HepG2 (cell line): ENCODE results near the gene EDNRB.

Source experiments
- BRCA1 ChIP-seq: sonication (generic); formaldehyde crosslinking; IDR thresholded peaks from 2 replicates; pipeline ENCODE4 v1.4.0; 2020; ENCODE audit warnings: missing genetic modification reagents
- EP300 ChIP-seq, 3 experiments: sonication (generic) in 1 of 3; formaldehyde crosslinking in 1 of 3; IDR thresholded peaks; 2 replicates each; pipeline versions ENCODE4 v1.5.1 to v1.6.1; 2011 to 2020; ENCODE audit warnings: low read depth in 2 of 3, low read length in 2 of 3, borderline replicate concordance in 1 of 3, improper control_type of control experiment in 1 of 3, mild to moderate bottlenecking in 1 of 3, missing genetic modification reagents in 1 of 3, moderate library complexity in 1 of 3
- FOXA3 ChIP-seq: IDR thresholded peaks from 2 replicates; pipeline ENCODE4 v1.6.1; 2016; ENCODE audit warnings: missing genetic modification reagents, missing compliant biosample characterization
- KMT2B ChIP-seq: IDR thresholded peaks from 2 replicates; pipeline ENCODE4 v1.6.1; 2016; ENCODE audit warnings: missing genetic modification reagents, missing compliant biosample characterization
- MYC ChIP-seq: sonication (generic); formaldehyde crosslinking; IDR thresholded peaks from 2 replicates; pipeline ENCODE4 v1.9.0; 2021; ENCODE audit warnings: missing genetic modification reagents, borderline replicate concordance
- POLR2A ChIP-seq, 2 experiments: IDR thresholded peaks; 2 replicates each; pipeline ENCODE4 v1.6.1; 2011; ENCODE audit warnings: low read depth in 2 of 2, low read length in 2 of 2, mild to moderate bottlenecking in 1 of 2, moderate library complexity in 1 of 2; ENCODE audit not compliant: insufficient read depth in 1 of 2
- U2AF2 ChIP-seq: fragments of 200-400 bp; formaldehyde crosslinking; IDR thresholded peaks from 2 replicates; pipeline ENCODE4 v1.6.1; 2017; ENCODE audit warnings: low read depth, mild to moderate bottlenecking, low read length
- ZNF451 ChIP-seq: sonication (generic); formaldehyde crosslinking; IDR thresholded peaks from 2 replicates; pipeline ENCODE4 v1.5.0; 2020; ENCODE audit warnings: mild to moderate bottlenecking, missing genetic modification reagents
- TF ChIP-seq, protein P1 (sequence below): sonication (generic); formaldehyde crosslinking; IDR thresholded peaks from 2 replicates; pipeline ENCODE4 v1.4.0; 2020; ENCODE audit warnings: missing genetic modification reagents
- TF ChIP-seq, protein P2 (sequence below): sonication (generic); formaldehyde crosslinking; conservative IDR thresholded peaks from 2 replicates; pipeline ENCODE4 v1.4.0; 2020; ENCODE audit warnings: missing genetic modification reagents
- TF ChIP-seq, protein P3 (sequence below): sonication (generic); formaldehyde crosslinking; IDR thresholded peaks from 2 replicates; pipeline ENCODE4 v1.9.0; 2021; ENCODE audit warnings: missing genetic modification reagents, mild to moderate bottlenecking, borderline replicate concordance
- TF ChIP-seq, protein P4 (sequence below): sonication (generic); formaldehyde crosslinking; IDR thresholded peaks from 2 replicates; pipeline ENCODE4 v1.5.0; 2020; ENCODE audit warnings: mild to moderate bottlenecking, missing genetic modification reagents, moderate library complexity

DNA sequence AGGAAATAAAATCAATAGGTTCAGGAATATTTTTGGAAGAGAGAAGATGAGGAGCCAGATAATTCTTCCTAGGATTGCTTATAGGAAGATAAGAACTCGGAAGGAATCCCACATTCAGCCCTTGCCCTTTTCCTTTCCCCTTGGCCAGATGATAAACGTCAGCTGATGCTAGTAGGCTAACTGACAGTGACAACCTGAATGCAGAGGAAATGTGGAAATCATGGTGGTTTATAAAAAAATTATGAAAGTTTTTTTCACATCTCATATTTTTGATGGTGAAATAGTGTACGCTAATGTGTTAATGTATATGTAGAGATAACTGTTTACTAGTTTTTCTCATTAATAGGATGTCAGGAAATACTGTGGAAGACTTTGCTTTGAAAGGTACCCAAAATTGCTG is 56.9 kb downstream of the EDNRB start:
- TF ChIP-seq ZNF451 (CRISPR knock-in tag) = no peak
- no peak for TF ChIP-seq EP300 (IDR thresholded peaks at IDR 0.05; ENCODE audit: low read depth in 2 of 2, low read length in 2 of 2)
- no peak for TF ChIP-seq EP300 (CRISPR knock-in tag; IDR thresholded peaks at IDR 0.05; ENCODE audit: borderline replicate concordance)
- no peak for TF ChIP-seq POLR2A (IDR thresholded peaks at IDR 0.05; ENCODE audit: insufficient read depth in 1 of 2, low read depth in 2 of 2, low read length in 2 of 2)
- TF ChIP-seq, protein P1, sequence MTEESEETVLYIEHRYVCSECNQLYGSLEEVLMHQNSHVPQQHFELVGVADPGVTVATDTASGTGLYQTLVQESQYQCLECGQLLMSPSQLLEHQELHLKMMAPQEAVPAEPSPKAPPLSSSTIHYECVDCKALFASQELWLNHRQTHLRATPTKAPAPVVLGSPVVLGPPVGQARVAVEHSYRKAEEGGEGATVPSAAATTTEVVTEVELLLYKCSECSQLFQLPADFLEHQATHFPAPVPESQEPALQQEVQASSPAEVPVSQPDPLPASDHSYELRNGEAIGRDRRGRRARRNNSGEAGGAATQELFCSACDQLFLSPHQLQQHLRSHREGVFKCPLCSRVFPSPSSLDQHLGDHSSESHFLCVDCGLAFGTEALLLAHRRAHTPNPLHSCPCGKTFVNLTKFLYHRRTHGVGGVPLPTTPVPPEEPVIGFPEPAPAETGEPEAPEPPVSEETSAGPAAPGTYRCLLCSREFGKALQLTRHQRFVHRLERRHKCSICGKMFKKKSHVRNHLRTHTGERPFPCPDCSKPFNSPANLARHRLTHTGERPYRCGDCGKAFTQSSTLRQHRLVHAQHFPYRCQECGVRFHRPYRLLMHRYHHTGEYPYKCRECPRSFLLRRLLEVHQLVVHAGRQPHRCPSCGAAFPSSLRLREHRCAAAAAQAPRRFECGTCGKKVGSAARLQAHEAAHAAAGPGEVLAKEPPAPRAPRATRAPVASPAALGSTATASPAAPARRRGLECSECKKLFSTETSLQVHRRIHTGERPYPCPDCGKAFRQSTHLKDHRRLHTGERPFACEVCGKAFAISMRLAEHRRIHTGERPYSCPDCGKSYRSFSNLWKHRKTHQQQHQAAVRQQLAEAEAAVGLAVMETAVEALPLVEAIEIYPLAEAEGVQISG (CRISPR knock-in tag) = no peak
- TF ChIP-seq, protein P2, sequence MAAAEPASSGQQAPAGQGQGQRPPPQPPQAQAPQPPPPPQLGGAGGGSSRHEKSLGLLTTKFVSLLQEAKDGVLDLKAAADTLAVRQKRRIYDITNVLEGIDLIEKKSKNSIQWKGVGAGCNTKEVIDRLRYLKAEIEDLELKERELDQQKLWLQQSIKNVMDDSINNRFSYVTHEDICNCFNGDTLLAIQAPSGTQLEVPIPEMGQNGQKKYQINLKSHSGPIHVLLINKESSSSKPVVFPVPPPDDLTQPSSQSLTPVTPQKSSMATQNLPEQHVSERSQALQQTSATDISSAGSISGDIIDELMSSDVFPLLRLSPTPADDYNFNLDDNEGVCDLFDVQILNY (CRISPR knock-in tag) = no peak
- TF ChIP-seq BRCA1 = no peak
- TF ChIP-seq MYC (CRISPR knock-in tag) = no peak
- TF ChIP-seq, protein P3, sequence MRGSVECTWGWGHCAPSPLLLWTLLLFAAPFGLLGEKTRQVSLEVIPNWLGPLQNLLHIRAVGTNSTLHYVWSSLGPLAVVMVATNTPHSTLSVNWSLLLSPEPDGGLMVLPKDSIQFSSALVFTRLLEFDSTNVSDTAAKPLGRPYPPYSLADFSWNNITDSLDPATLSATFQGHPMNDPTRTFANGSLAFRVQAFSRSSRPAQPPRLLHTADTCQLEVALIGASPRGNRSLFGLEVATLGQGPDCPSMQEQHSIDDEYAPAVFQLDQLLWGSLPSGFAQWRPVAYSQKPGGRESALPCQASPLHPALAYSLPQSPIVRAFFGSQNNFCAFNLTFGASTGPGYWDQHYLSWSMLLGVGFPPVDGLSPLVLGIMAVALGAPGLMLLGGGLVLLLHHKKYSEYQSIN (CRISPR knock-in tag) = no peak
- TF ChIP-seq, protein P4, sequence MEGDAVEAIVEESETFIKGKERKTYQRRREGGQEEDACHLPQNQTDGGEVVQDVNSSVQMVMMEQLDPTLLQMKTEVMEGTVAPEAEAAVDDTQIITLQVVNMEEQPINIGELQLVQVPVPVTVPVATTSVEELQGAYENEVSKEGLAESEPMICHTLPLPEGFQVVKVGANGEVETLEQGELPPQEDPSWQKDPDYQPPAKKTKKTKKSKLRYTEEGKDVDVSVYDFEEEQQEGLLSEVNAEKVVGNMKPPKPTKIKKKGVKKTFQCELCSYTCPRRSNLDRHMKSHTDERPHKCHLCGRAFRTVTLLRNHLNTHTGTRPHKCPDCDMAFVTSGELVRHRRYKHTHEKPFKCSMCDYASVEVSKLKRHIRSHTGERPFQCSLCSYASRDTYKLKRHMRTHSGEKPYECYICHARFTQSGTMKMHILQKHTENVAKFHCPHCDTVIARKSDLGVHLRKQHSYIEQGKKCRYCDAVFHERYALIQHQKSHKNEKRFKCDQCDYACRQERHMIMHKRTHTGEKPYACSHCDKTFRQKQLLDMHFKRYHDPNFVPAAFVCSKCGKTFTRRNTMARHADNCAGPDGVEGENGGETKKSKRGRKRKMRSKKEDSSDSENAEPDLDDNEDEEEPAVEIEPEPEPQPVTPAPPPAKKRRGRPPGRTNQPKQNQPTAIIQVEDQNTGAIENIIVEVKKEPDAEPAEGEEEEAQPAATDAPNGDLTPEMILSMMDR (CRISPR knock-in tag) = no peak
- TF ChIP-seq KMT2B (CRISPR knock-in tag) = no peak
- no peak for TF ChIP-seq U2AF2
- no peak for TF ChIP-seq FOXA3 (CRISPR knock-in tag)
